Epithelial cell of prostate (primary cell): Measurements from ENCODE around the gene BRWD1.
"Not testable (repeated sequence)": the region's sequence is repeated elsewhere in the genome, so short reads cannot be mapped to it uniquely, and the experiment has no call there.

Experiments
- DNase-seq: peaks from one replicate; pipeline ENCODE4 v3.0.0-alpha.2; 2011; ENCODE audit warnings: low read depth, low spot score
- H3K27ac ChIP-seq: fragments of 450-650 bp; 2 replicates; pipeline ENCODE4 v1.5.1; 2017; ENCODE audit warnings: mild to moderate bottlenecking

Gene BRWD1

GRCh38 chr21:39300587-39300986 is 12.8 kb downstream of the BRWD1 start:
- no peak for DNase-seq
- no peak overlapping the region for H3K27ac ChIP-seq

GRCh38 chr21:39296891-39297290 is 16.5 kb downstream of the BRWD1 start:
- no peak for DNase-seq
- no peak overlapping the region for H3K27ac ChIP-seq

GRCh38 chr21:39288987-39289386 is 24.4 kb downstream of the BRWD1 start:
- no peak overlapping the region for H3K27ac ChIP-seq
- no peak for DNase-seq

GRCh38 chr21:39282911-39283310 is 30.5 kb downstream of the BRWD1 start:
- DNase-seq, result no peak
- no peak overlapping the region for H3K27ac ChIP-seq

- no peak overlapping the region for H3K27ac ChIP-seq
- no peak for DNase-seq
Measured at GRCh38 chr21:39281853-39282252, 31.6 kb downstream of the BRWD1 start.

GRCh38 chr21:39281207-39281606 is 32.2 kb downstream of the BRWD1 start:
- DNase-seq, result no peak
- no peak overlapping the region for H3K27ac ChIP-seq

GRCh38 chr21:39269620-39270019 is 43.8 kb downstream of the BRWD1 start:
- no peak for DNase-seq

GRCh38 chr21:39265603-39266002 is 47.8 kb downstream of the BRWD1 start:
- H3K27ac ChIP-seq, result peak overlapping the region; percentile 81
- no peak for DNase-seq

More at GRCh38 chr21:39269620-39270019, 43.8 kb downstream of the BRWD1 start:
- H3K27ac ChIP-seq, result no peak overlapping the region

- peak overlapping the region; percentile 81 for H3K27ac ChIP-seq
- peak; percentile 8 for DNase-seq
Measured at GRCh38 chr21:39263372-39263771, 50.1 kb downstream of the BRWD1 start.

GRCh38 chr21:39258207-39258606 is 55.2 kb downstream of the BRWD1 start:
- DNase-seq, result no peak
- H3K27ac ChIP-seq, result no peak overlapping the region

- no peak overlapping the region for H3K27ac ChIP-seq
- DNase-seq, result no peak
Measured at GRCh38 chr21:39251326-39251725, 62.1 kb downstream of the BRWD1 start.

- DNase-seq, result no peak
- H3K27ac ChIP-seq, result no peak overlapping the region
Measured at GRCh38 chr21:39238275-39238674, 75.2 kb downstream of the BRWD1 start.

GRCh38 chr21:39232861-39233291 is 80.6 kb downstream of the BRWD1 start:
- no peak overlapping the region for H3K27ac ChIP-seq
- DNase-seq, result no peak

- H3K27ac ChIP-seq, result no peak overlapping the region
- no peak for DNase-seq
Measured at GRCh38 chr21:39224930-39225329, 88.5 kb downstream of the BRWD1 start.

- H3K27ac ChIP-seq, result peak overlapping the region; percentile 25
- no peak for DNase-seq
Measured at GRCh38 chr21:39221997-39222486, 91.4 kb downstream of the BRWD1 start.

GRCh38 chr21:39221282-39221996 is 92.0 kb downstream of the BRWD1 start:
- no peak for DNase-seq
- peak overlapping the region; percentile 25 for H3K27ac ChIP-seq

GRCh38 chr21:39220875-39221274 is 92.6 kb downstream of the BRWD1 start:
- not testable (repeated sequence) for H3K27ac ChIP-seq, DNase-seq

GRCh38 chr21:39220150-39220549 is 93.3 kb downstream of the BRWD1 start:
- DNase-seq, result no peak

GRCh38 chr21:39218082-39218409 is 95.4 kb downstream of the BRWD1 start:
- no peak for DNase-seq
- no peak overlapping the region for H3K27ac ChIP-seq

More at GRCh38 chr21:39220150-39220549, 93.3 kb downstream of the BRWD1 start:
- H3K27ac ChIP-seq, result no peak overlapping the region

- DNase-seq, result no peak
- no peak overlapping the region for H3K27ac ChIP-seq
Measured at GRCh38 chr21:39217356-39218081, 95.9 kb downstream of the BRWD1 start.

GRCh38 chr21:39216290-39216689 is 97.1 kb downstream of the BRWD1 start:
- no peak overlapping the region for H3K27ac ChIP-seq
- DNase-seq, result no peak

GRCh38 chr21:39215078-39215477 is 98.4 kb downstream of the BRWD1 start:
- no peak overlapping the region for H3K27ac ChIP-seq
- no peak for DNase-seq
